Pons (tissue), 1 donor: ENCODE data around the gene UBE2G2.

ENCODE experiments used
- DNase-seq: peaks from one replicate; pipeline ENCODE4 v3.0.0-alpha.2; 2016; ENCODE audit warnings: low spot score

UBE2G2 gene

GRCh38 chr21:44815225-44815624 lies 13.6 kb upstream of the UBE2G2 start:
- no peak for DNase-seq

GRCh38 chr21:44814498-44815023 lies 12.9 kb upstream of the UBE2G2 start:
- DNase-seq: no peak

- no peak for DNase-seq
Observed at GRCh38 chr21:44813727-44814126, 12.1 kb upstream of the UBE2G2 start.

GRCh38 chr21:44813149-44813548 lies 11.5 kb upstream of the UBE2G2 start:
- DNase-seq: no peak

GRCh38 chr21:44812640-44813039 lies 11.0 kb upstream of the UBE2G2 start:
- DNase-seq: no peak

- DNase-seq: no peak
Observed at GRCh38 chr21:44810779-44811178, 9.2 kb upstream of the UBE2G2 start.

GRCh38 chr21:44805859-44806258 lies 4.2 kb upstream of the UBE2G2 start:
- DNase-seq: no peak

- DNase-seq: no peak
Observed at GRCh38 chr21:44805226-44805625, 3.6 kb upstream of the UBE2G2 start.

GRCh38 chr21:44804762-44805161 lies 3.1 kb upstream of the UBE2G2 start:
- DNase-seq: no peak

GRCh38 chr21:44803651-44804050 lies 2.0 kb upstream of the UBE2G2 start:
- DNase-seq: no peak

- no peak for DNase-seq
Observed at GRCh38 chr21:44802396-44803153, 955 bp upstream of the UBE2G2 start.

GRCh38 chr21:44800971-44801467 lies 601 bp downstream of the UBE2G2 start:
- DNase-seq: no peak

GRCh38 chr21:44800103-44800502 lies 1.5 kb downstream of the UBE2G2 start:
- DNase-seq: no peak

GRCh38 chr21:44799646-44800045 lies 2.0 kb downstream of the UBE2G2 start:
- no peak for DNase-seq

- no peak for DNase-seq
Observed at GRCh38 chr21:44797775-44798174, 3.8 kb downstream of the UBE2G2 start.

- DNase-seq: no peak
Observed at GRCh38 chr21:44795342-44795741, 6.3 kb downstream of the UBE2G2 start.

- no peak for DNase-seq
Observed at GRCh38 chr21:44793592-44794374, 7.8 kb downstream of the UBE2G2 start.

- peak; percentile 67 for DNase-seq
Observed at GRCh38 chr21:44792702-44793591, 8.7 kb downstream of the UBE2G2 start.

- no peak for DNase-seq
Observed at GRCh38 chr21:44791993-44792392, 9.6 kb downstream of the UBE2G2 start.

- DNase-seq: no peak
Observed at GRCh38 chr21:44791246-44791645, 10.4 kb downstream of the UBE2G2 start.

- no peak for DNase-seq
Observed at GRCh38 chr21:44790368-44790767, 11.3 kb downstream of the UBE2G2 start.

GRCh38 chr21:44789880-44790279 lies 11.7 kb downstream of the UBE2G2 start:
- DNase-seq: no peak
